ENCODE results near the gene PAM. TPM values are rescaled to one million over a fixed set of nuclear protein-coding genes. Genes with fewer than 3 reads are reported as not detected.

Gene PAM
- total RNA-seq, 1 donor from 2014 or later: 200 TPM

- TF ChIP-seq CTCF (conservative IDR thresholded peaks at IDR 0.05; ENCODE audit: low read depth, low read length): peak; percentile 56
- no peak for DNase-seq (ENCODE audit: low read depth)
- H3K4me3 ChIP-seq (ENCODE audit: low read depth, low read length): no peak overlapping the region
Measured at GRCh38 chr5:103031607-103032006, 276.5 kb downstream of the PAM start.

GRCh38 chr5:103033696-103034095 is 278.6 kb downstream of the PAM start:
- no peak overlapping the region for H3K4me3 ChIP-seq (ENCODE audit: low read depth, low read length)
- TF ChIP-seq CTCF (conservative IDR thresholded peaks at IDR 0.05; ENCODE audit: low read depth, low read length): no peak

GRCh38 chr5:103034662-103035392 is 279.7 kb downstream of the PAM start:
- no peak overlapping the region for H3K4me3 ChIP-seq (ENCODE audit: low read depth, low read length)
- TF ChIP-seq CTCF (conservative IDR thresholded peaks at IDR 0.05; ENCODE audit: low read depth, low read length): no peak
- no peak for DNase-seq (ENCODE audit: low read depth)

More at GRCh38 chr5:103033696-103034095, 278.6 kb downstream of the PAM start:
- no peak for DNase-seq (ENCODE audit: low read depth)

- no peak overlapping the region for H3K4me3 ChIP-seq (ENCODE audit: low read depth, low read length)
- no peak for DNase-seq (ENCODE audit: low read depth)
- TF ChIP-seq CTCF (conservative IDR thresholded peaks at IDR 0.05; ENCODE audit: low read depth, low read length): no peak
Measured at GRCh38 chr5:103035701-103036100, 280.6 kb downstream of the PAM start.

GRCh38 chr5:103036601-103037000 is 281.5 kb downstream of the PAM start:
- TF ChIP-seq CTCF (conservative IDR thresholded peaks at IDR 0.05; ENCODE audit: low read depth, low read length): no peak
- H3K4me3 ChIP-seq (ENCODE audit: low read depth, low read length): no peak overlapping the region

GRCh38 chr5:103037673-103038455 is 282.8 kb downstream of the PAM start:
- no peak overlapping the region for H3K4me3 ChIP-seq (ENCODE audit: low read depth, low read length)
- DNase-seq (ENCODE audit: low read depth): no peak
- peak; percentile 32 for TF ChIP-seq CTCF (conservative IDR thresholded peaks at IDR 0.05; ENCODE audit: low read depth, low read length)

More at GRCh38 chr5:103036601-103037000, 281.5 kb downstream of the PAM start:
- no peak for DNase-seq (ENCODE audit: low read depth)
